Hepatocyte (in vitro differentiated cells): ENCODE measurements around the gene ABCA2.

Source experiments
- CTCF ChIP-seq: fragments of 200-600 bp; sonication (generic); IDR thresholded peaks from 2 replicates; pipeline ENCODE4 v1.5.1; 2016; ENCODE audit warnings: antibody characterized with exemption, mild to moderate bottlenecking; ENCODE audit not compliant: poor library complexity
- EZH2 ChIP-seq: fragments of 200-600 bp; sonication (generic); IDR thresholded peaks from 2 replicates; pipeline ENCODE4 v1.6.1; 2016; ENCODE audit warnings: antibody characterized with exemption, mild to moderate bottlenecking, borderline replicate concordance

- no peak for TF ChIP-seq EZH2
- no peak for TF ChIP-seq CTCF
Observed at GRCh38 chr9:136968333-136969127, 59.5 kb downstream of the ABCA2 start.
